HEK293 (cell line): Measurements from ENCODE around the gene FXYD1.

Experiments
- GLI2 ChIP-seq: fragments of 450-650 bp; formaldehyde crosslinking; IDR thresholded peaks from 2 replicates; pipeline ENCODE4; 2017; ENCODE audit warnings: missing biosample characterization, missing genetic modification characterization, low read depth, borderline replicate concordance
- ZBTB8A ChIP-seq: fragments of 450-650 bp; formaldehyde crosslinking; IDR thresholded peaks from 2 replicates; pipeline ENCODE4 v1.5.1; 2016; ENCODE audit warnings: missing biosample characterization, missing genetic modification characterization
- ZNF302 ChIP-seq: fragments of 450-650 bp; formaldehyde crosslinking; IDR thresholded peaks from 2 replicates; pipeline ENCODE4 v1.5.1; 2016; ENCODE audit warnings: missing biosample characterization, missing genetic modification characterization, low read depth
- ZNF423 ChIP-seq: fragments of 450-650 bp; formaldehyde crosslinking; IDR thresholded peaks from 2 replicates; pipeline ENCODE4 v1.5.1; 2016; ENCODE audit warnings: missing biosample characterization, missing genetic modification characterization
- ZNF626 ChIP-seq: fragments of 450-650 bp; sonication (Bioruptor Pico); formaldehyde crosslinking; IDR thresholded peaks from 2 replicates; pipeline ENCODE4 v1.5.1; 2018; ENCODE audit warnings: missing biosample characterization, missing genetic modification characterization, inconsistent platforms
- ZNF785 ChIP-seq: fragments of 450-650 bp; formaldehyde crosslinking; IDR thresholded peaks from 2 replicates; pipeline ENCODE4 v1.5.1; 2016; ENCODE audit warnings: missing biosample characterization, missing genetic modification characterization
- TF ChIP-seq, protein P1 (sequence below): fragments of 450-650 bp; formaldehyde crosslinking; IDR thresholded peaks from 2 replicates; pipeline ENCODE4 v1.5.1; 2016; ENCODE audit warnings: missing biosample characterization, missing genetic modification characterization

DNA sequence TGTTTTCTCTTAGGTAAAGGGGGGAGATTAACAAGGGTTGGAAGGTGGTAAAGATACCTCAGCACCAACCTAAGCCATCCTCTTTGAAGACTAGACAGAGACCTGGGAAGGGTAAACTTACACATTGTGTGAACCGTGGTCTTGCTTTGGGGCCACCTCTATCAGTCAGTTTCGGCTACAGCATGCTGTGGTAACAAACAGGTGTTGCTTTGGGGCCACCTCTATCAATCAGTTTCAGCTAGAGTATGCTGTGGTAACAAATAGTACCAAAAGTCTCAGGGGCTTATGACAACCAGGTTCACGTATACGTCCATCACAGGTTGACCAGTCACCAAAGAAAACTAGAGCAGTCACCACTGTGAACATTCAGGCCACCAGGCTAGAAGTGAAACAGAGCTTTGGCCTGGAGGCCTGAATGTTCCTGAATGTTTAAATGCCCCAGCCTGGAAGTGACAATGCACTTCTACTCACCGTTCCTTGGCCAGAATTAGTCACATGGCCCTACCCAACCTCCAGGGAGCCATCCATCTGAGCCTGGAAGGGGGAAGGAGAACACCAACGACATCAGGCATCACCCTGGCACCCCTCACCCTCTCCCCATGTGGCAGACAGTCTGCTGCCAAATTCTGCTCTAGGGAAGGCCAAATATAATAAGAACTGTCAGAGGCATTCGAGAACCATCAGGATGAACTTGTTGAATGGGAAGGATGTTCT lies 8.3 kb downstream of the FXYD1 start:
- TF ChIP-seq, protein P1, sequence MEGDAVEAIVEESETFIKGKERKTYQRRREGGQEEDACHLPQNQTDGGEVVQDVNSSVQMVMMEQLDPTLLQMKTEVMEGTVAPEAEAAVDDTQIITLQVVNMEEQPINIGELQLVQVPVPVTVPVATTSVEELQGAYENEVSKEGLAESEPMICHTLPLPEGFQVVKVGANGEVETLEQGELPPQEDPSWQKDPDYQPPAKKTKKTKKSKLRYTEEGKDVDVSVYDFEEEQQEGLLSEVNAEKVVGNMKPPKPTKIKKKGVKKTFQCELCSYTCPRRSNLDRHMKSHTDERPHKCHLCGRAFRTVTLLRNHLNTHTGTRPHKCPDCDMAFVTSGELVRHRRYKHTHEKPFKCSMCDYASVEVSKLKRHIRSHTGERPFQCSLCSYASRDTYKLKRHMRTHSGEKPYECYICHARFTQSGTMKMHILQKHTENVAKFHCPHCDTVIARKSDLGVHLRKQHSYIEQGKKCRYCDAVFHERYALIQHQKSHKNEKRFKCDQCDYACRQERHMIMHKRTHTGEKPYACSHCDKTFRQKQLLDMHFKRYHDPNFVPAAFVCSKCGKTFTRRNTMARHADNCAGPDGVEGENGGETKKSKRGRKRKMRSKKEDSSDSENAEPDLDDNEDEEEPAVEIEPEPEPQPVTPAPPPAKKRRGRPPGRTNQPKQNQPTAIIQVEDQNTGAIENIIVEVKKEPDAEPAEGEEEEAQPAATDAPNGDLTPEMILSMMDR (tag by site-specific recombination) = no peak
- no peak for TF ChIP-seq ZNF785 (tag by site-specific recombination)
- no peak for TF ChIP-seq ZNF423 (tag by site-specific recombination)
- TF ChIP-seq ZNF626 (tag by site-specific recombination) = no peak
- no peak for TF ChIP-seq ZNF302 (tag by site-specific recombination)
- no peak for TF ChIP-seq ZBTB8A (tag by site-specific recombination)
- no peak for TF ChIP-seq GLI2 (tag by site-specific recombination)
